ENCODE results near the gene RPAP3.

Gene RPAP3

DNA sequence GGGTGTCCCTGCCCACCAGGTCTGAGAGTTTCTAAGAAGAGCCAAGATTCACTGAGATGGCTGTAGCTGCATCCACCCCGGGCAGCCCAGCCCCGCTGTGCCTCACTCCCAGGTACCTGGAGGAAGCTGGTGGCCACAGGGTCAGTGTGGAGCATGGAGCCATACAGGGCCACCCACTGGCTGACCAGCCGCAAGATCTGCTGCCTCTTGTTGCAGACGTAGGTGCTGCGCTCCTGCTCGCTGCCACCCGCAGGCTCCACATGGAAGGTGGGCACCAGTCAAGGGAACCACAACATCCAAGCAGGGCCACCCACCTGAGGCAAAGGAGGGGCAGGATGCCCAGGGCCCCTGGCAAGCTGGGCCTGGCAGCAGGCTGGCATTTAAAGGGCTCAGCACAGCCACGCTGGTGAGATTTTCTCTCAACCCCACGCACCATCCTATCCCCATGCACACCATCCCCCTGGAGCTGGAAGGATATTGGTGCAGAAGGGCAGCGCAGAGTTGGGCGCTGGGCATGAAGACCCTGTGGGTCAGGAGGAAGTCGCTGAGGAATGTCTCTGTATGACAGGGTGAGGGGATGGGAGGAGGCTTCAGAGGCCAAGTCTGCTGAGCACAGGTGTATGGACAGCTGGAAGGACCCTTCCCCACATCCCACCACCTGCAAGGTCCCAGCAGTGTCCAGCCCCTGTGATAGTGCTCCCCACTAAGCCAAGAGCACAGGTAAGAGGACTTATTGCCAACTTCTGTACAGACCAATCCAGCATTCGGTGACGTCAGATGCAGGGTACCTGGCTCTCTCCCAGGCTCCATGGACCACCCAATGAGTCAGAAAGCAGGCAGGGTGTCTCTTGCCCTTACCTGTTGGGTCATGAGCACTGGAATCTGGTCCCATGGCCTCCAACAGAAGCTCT, 42.0 kb upstream of the RPAP3 start:
- TF ChIP-seq, protein P1, sequence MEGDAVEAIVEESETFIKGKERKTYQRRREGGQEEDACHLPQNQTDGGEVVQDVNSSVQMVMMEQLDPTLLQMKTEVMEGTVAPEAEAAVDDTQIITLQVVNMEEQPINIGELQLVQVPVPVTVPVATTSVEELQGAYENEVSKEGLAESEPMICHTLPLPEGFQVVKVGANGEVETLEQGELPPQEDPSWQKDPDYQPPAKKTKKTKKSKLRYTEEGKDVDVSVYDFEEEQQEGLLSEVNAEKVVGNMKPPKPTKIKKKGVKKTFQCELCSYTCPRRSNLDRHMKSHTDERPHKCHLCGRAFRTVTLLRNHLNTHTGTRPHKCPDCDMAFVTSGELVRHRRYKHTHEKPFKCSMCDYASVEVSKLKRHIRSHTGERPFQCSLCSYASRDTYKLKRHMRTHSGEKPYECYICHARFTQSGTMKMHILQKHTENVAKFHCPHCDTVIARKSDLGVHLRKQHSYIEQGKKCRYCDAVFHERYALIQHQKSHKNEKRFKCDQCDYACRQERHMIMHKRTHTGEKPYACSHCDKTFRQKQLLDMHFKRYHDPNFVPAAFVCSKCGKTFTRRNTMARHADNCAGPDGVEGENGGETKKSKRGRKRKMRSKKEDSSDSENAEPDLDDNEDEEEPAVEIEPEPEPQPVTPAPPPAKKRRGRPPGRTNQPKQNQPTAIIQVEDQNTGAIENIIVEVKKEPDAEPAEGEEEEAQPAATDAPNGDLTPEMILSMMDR (conservative IDR thresholded peaks at IDR 0.05; ENCODE audit: control insufficient read depth, insufficient read depth, low read depth, low read length) = no peak
- no peak for DNase-seq (ENCODE audit: low read depth)
- H3K4me3 ChIP-seq (ENCODE audit: control insufficient read depth, low read depth, low read length) = no peak overlapping the region

DNA sequence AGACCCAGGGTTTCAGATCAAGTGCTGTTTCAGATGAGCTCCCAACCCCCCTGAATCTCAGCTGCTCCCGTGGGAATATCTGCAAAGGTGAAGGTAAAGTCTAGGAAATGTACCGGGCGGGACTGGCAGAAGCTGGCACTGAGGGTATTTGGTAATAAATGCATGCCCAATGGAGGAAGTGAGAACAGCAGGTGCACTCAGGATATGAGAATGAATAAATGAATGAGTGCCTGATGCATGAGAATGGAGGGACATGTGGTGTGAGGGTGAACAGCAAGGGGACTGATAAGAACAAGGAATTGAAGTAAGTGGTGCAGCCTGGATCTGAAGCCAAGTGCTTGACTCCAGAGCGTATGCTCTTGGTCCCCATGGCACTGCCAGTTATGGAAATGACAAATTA, 41.3 kb upstream of the RPAP3 start:
- TF ChIP-seq, protein P1 (conservative IDR thresholded peaks at IDR 0.05; ENCODE audit: control insufficient read depth, insufficient read depth, low read depth, low read length) = no peak
- DNase-seq (ENCODE audit: low read depth) = no peak
- no peak overlapping the region for H3K4me3 ChIP-seq (ENCODE audit: control insufficient read depth, low read depth, low read length)

DNA sequence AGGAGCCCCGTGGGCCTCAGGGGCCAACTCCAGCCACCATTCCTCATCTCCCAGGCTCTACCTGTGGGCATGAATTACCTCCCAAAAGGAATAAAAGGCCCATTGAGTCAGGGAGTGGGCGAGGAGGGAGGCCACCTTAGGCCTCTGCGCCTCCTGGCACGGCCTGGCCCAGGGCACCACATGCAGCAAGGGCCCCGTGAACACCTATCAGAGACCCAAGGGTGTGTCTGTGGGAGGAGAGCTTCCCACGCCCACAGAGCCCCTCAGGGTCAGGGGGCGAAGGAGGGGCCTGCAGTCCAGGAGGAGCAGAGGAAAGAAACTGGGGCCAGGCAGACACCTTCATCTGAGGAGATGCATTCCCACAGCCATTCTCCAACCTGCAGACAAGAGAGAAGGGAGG, 40.7 kb upstream of the RPAP3 start:
- DNase-seq (ENCODE audit: low read depth) = no peak
- TF ChIP-seq, protein P1 (conservative IDR thresholded peaks at IDR 0.05; ENCODE audit: control insufficient read depth, insufficient read depth, low read depth, low read length) = no peak
- H3K4me3 ChIP-seq (ENCODE audit: control insufficient read depth, low read depth, low read length) = no peak overlapping the region

DNA sequence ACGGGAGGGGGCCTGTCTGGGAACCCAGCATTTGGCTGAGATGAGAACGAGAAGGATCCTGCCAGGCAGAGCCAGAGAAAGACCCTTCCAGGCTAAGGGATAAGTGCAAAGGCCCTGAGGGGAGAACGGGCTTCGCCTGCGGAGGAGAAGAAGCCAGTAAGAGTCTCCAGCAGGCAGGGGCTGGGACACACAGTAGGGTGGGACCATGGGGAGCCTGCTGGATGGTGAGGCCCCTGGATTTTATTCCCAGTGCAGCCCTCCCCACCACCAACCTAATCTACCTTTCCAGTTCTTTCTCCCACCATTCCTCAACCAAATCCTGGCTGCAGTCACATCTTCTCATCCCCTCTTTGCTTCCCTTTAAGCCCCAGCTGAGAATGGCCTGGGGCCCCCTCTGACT, 40.2 kb upstream of the RPAP3 start:
- DNase-seq (ENCODE audit: low read depth) = no peak
- TF ChIP-seq, protein P1 (conservative IDR thresholded peaks at IDR 0.05; ENCODE audit: control insufficient read depth, insufficient read depth, low read depth, low read length) = no peak
- no peak overlapping the region for H3K4me3 ChIP-seq (ENCODE audit: control insufficient read depth, low read depth, low read length)

DNA sequence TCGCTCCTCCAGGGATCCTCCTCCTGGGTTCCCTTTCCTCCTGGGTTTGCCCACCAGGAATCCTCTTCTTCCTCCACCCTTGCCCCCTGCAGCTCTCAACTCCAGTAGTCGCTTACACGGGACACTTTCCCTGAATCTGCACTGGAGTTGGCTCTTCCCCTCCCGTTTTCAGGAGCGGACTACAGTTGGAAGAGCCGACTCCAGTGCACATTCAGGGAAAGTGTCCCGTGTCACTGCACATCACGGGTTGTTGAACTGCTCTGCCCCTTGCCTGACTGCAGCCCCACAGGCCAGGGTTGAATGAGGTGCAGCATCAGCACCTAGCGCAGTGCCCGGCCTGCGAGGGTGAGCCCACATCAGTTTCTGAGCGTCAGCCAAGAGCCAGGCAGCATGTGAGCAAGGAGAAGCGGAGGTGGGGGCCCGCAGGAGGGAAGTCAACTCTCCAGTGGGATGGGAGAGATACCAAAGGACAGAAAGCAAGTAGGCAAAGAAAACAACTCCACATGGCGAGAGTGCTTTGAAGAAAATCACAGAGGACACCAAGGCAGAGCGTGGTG, 39.7 kb upstream of the RPAP3 start:
- no peak overlapping the region for H3K4me3 ChIP-seq (ENCODE audit: control insufficient read depth, low read depth, low read length)
- DNase-seq (ENCODE audit: low read depth) = no peak
- TF ChIP-seq, protein P1 (conservative IDR thresholded peaks at IDR 0.05; ENCODE audit: control insufficient read depth, insufficient read depth, low read depth, low read length) = no peak

DNA sequence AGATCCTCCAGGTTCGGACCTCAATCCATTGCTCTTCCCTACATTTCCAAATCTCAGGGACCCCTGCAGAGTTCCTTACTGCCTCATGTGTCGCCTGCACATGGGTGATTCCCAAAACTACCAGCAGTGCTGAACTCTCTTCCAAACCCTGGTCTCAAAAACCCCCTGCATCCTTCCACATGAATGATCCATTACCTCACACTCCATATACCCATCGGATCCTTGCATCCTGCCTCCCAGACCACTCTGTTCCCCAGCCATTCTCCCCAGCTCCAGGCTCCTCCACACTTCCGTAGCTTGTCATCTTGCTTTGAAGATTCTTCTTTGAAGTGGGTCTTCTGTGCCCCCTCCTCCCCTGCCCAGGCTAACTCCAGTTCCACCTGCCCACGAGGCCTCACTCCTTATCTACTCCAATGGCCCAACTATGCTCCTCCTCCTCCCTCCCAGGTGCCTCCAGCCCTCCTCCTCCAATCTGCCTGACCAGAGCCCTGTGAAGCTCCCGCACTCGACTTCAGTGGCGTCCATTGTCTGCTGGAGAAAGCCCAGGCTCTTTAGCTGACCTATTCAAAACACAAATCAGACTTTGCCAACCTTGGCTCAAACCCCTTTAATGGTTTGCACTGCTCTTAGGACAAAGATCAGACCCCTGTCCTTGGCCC, 39.1 kb upstream of the RPAP3 start:
- no peak for DNase-seq (ENCODE audit: low read depth)
- TF ChIP-seq, protein P1 (conservative IDR thresholded peaks at IDR 0.05; ENCODE audit: control insufficient read depth, insufficient read depth, low read depth, low read length) = no peak
- no peak overlapping the region for H3K4me3 ChIP-seq (ENCODE audit: control insufficient read depth, low read depth, low read length)
